Activated T-helper 1 cell treated with Interleukin-2 at 50 U/mL for 16 hours (primary cell): ENCODE results near the gene PLIN5.

Experiments used
- DNase-seq: peaks from one replicate; pipeline ENCODE4 v3.0.0-alpha.2; 2020; ENCODE audit warnings: low read depth

The PLIN5 gene

DNA sequence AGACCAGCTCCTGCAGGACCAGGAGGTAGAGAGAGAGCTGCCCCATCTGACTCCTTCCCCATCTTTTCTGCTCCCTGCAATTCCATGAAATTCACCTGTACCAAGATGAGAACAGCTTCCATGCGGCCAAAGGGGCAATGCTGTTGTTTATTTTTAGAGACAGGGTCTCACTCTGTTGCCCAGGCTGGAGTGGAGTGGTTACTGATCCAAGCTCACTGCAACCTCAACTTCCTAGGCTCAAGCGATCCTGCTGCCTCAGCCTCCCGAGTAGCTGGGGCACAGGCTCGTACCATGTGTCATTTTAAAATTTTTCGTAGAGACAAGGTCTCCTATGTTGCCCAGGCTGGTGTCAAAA lies 13.2 kb downstream of the PLIN5 start:
- no peak for DNase-seq

DNA sequence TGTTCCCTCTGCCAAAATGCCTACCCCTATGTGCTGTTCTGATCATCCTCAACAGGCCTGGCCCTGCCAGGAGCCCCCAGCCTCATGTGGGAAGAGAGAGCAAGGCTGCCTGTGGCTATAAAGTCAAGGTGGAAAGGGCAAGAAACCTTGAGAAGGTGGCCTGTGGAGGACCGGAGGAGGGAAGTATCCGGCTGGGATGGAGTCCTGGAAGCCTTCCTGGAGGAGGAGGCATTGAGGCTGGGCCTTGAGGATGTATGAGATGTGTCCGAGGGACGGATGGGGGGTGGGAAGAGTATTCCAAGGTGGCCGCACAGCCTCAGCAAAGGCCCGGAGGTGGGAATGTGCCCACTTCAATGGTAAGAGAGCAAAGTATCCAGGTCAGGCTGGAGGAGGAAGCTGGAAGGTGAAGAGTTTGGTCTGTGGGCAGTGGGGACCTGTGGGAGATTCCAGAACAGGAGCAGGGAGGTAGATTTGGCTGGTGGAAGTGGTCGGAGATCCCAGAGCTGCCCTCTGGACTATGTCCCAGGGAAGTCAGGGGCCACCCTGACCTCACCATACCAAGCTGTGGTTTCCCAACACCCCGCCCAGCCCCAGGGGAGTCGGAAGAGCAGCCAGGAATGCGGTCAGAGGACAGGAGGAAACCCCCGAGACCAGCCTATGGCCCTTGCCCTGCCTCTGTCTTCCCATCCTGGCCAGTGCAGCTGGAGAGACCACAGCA lies 13.7 kb downstream of the PLIN5 start:
- DNase-seq = no peak

DNA sequence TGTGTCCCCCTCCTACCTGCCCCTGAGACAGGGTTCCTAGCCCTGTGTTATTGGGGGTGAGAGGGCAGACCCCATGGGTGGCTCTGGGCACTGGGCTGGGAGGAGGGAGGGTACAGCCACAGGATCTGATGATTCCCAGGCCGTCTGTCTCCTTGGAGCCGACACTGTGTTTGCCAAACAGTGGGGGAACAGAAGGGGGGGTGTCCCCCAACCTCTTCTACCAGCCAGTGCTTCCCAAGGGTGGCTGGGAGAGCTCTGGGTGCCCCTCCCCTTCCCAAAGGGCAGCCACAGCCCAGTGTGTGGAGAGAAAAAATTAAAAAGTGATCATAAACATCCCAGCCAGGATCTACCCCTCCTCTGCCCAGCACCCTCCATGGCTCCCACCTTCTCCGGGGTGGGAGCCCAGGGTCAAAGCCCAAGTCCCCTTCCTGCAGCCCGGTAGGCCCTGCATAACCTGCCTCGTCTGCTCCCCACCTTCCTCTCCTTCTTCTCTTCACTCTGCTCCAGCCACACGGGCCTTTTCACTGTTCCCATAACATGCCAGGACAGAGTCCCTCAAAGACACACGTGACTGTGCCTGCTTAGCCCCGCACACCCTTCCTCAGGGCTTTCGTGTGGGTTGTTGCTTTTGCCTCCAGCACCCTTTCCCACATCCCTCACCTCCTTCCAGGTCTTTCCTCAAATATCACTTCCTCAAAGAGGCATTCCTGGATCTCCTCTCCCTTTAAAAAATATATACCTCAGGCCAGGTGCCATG lies 15.3 kb downstream of the PLIN5 start:
- DNase-seq = no peak

DNA sequence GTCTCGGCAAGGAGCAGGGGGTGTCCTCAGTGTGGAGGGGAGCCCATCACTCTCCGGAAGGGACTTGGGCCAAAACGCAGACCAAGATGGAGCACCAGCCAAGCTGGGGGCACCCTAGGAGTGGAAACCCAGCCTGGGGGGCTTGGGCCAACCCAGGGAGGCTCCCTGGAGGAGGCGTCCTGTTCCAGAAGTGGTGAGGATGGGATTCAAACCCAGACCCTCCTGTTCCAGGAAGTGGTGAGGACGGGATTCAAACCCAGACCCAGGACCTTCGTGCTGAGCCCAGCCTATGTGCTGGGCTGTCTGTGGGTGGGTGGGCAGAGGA lies 15.9 kb downstream of the PLIN5 start:
- no peak for DNase-seq

DNA sequence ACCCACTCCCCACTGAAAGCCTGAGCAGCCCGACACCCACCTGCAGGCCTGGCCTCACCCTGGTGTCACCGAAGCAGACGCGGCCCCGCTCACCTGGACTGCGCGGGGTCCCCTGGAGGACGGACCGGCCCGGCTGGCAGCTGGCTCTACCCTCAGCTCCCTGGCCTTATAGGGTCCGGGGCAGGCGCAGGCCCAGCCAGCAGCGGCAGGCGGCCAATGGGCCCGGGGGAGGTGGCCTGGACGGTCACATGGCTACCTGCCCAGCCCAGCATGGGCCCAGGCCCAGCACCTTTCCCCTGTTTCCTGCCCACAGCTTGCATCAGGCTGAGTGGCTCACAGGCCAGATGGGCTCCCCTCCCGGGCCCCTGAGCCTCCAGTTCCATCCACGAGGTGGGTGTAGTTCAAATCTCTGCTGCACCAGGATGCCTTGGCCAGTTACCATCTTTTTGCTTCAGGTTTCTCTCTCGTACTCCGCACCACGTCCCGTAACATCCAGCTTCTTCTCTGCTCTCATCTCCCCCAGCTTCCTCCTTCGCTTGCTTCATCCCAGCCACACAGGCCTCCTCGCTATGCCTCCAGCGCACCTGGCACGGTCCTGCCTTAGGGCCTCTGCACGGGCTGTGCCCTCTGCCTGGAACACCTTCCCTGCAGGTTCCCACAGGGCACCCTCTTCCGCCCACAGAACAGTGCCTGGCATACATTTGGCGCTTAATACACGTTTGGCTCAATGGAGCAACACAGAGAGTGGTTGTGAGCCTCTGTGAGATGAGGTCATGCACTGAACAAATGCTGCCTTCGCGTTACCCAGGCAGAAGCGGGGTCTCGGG lies 16.5 kb downstream of the PLIN5 start, which contains the start of gene PLIN4:
Gene PLIN4, minus strand, starts transcription at position 142 of the 827 bp plus-strand sequence. CDS start 214 bp downstream, outside the sequence.
- DNase-seq = no peak

DNA sequence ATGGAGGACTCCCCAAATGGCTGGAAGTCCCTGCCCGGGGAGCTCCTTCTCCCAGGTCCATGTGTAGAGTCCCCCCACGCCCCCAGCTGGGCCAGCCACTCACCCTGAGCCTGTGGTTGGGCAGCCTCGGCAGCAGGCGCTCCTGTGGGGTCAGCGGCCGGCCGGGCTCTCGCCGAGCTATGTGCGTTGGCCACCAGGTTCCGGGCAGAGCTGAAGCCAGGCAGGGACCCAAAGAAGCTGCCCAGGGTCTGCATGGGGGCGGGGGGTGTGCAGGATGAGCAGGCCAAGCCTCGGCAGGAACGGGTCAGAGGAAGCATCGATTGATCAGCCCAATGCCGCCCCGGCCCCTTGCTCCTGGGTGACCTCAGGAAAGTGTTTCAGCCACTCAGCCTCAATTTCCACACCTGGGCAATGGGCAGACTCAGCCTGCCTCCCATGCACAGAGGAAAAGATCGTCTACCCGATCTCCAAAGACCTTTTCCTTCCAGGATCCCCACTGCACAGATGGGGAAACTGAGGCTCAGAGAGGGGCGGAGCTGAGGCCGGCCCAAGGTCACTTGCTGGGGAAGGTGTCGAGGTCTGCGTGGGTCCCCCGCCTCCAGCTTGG lies 17.5 kb downstream of the PLIN5 start:
- DNase-seq = no peak

DNA sequence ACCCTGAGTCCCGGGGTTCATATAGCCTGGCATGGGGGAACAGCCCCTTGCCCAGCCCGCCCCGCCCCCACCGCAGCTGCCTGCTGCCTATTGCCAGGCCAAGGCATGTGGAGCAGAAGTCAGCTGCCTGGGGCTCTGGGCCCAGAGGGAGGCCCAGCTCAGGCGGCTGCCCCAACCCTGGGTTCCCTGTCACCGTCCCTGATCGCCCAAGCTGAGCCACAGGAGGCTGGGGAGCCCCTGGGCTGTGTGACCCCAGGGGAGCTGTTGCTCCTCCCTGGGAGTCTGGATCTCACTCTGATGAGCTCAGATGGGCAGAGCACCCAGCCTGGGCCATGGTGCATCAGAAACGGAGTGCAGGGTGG lies 18.1 kb downstream of the PLIN5 start:
- DNase-seq = no peak

DNA sequence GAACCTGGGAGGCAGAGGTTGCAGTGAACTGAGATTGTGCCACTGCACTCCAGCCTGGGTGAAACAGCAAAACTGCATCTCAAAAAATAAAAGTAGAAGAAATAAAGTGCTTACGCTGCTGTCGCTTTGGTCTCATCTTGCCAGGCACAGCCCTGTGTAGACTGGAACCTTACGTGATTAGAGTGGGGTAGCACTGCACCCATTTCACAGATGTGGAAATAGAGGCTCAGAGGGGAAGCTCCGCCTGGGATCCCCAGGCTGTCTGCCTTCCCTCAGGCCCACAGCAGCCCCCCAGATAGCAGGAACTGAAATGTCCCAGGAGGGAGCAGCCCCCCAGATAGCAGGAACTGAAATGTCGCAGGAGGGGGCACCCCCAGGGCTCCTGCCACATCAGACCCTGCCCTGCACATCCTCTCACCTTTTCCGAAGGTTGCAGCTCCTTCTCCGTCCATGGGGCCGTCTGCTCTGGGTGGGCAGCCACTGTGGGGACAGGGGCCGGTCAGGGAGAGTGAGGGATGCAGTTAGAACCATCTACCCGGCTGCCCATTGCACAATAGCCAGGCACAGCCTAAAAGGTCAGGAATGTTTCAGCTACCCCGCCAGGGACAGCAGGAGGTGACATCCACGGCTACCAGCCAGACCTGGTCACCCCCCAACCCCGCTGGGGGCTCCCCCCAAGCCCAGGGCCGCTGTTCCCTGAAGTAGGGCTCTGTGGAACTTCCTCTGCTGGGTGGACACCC lies 18.7 kb downstream of the PLIN5 start:
- DNase-seq = no peak

DNA sequence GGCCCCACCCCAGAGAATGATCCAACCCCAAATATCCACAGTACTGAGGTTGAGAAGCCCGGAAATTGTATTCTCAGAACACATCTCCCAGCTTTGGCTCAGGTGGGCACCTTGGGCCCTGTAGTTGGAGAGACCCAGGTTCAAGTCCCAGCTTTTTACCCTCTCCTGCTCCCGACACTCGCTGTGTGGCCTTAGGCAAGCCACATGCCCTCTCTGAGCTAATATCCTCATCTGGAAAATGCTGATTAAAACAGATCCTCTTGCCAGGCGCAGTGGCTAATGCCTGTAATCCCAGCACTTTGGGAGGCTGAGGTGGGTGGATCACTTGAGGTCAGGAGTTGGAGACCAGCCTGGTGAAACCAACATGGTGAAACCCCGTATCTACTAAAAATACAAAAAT lies 19.3 kb downstream of the PLIN5 start:
- no peak for DNase-seq

DNA sequence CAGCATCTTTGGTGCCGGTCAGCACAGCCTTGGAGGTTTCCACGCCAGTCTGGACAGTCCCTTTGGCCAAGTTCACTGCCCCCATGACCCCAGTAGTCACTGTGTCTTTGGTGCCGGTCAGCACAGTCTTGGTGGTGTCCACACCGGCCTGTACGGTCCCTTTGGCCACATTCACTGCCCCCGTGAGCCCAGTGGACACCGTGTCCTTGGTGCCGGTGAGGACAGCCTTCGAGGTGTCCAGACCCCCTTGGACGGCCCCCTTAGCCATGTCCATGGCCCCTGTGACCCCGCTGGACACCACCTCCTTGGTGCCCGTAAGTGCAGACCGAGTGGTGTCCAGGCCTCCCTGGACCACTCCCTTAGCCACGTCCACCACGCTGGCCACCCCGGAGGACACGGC lies 21.8 kb downstream of the PLIN5 start:
- DNase-seq = no peak

DNA sequence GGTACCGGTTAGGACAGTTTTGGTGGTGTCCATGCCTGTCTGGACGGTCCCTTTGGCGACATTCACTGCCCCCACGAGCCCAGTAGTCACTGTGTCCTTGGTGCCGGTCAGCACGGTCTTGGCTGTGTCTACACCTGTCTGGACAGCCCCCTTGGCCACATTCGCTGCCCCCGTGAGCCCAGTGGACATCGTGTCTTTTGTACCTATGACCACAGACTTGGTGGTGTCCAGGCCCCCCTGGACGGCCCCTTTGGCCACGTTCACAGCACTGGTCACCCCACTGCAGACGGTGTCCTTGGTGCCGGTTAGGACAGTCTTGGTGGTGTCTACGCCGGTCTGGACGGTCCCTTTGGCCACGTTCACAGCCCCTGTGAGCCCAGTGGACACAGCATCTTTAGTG lies 23.0 kb downstream of the PLIN5 start:
- no peak for DNase-seq

DNA sequence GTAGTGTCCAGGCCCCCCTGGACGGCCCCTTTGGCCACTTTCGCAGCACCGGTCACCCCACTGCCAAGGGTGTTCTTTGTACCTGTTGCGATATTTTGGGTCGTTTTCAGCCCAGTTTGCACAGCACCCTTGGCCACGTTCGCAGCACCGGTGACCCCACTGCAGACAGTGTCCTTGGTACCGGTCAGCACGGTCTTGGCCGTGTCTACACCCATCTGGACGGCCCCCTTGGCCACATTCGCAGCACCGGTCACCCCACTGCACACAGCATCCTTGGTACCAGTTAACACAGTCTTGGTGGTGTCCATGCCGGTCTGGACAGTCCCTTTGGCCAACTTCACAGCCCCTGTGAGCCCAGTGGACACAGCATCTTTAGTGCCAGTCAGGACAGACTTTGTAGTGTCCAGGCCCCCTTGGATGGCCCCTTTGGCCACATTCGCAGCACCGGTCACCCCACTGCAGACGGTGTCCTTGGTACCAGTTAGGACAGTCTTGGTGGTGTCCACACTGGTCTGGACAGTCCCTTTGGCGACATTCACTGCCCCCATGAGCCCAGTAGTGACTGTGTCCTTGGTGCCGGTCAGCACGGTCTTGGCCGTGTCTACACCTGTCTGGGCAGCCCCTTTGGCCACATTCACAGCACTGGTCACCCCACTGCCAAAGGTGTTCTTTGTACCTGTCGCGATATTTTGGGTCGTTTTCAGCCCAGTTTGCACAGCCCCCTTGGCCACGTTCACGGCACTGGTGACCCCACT lies 23.5 kb downstream of the PLIN5 start:
- no peak for DNase-seq

DNA sequence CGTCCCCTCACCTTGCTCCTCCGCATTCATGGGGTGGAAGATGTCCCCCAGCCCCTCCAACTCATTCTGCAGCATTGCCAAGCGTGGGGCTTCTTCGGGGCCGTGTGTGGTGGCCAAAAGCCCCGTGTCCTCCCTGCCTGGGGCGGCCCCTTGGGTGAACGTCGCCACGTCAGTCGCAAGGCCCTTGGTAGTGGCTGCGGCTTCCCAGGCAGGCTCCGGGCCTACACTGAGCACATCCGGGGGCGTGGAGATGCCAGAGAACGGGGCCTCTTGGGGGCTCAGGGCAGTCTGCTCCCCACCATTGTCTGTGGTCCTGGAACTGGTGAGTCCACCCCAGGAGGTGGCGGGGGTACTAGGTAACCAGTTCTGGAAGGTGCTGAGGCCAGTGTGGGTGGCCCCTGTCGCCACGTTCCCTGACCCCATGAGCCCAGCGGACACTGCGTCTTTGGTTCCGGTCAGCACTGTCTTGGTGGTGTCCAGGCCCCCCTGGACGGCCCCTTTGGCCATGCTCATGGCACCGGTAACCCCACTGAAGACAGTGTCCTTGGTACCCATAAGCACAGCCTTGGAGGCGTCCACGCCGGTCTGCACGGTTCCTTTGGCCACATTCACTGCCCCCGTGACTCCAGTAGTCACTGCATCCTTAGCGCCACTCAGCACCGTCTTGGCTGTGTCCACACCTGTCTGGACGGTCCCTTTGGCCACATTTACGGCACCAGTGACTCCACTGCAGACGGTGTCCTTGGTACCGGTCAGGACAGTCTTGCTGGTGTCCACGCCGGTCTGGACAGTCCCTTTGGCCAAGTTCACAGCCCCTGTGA lies 24.4 kb downstream of the PLIN5 start:
- no peak for DNase-seq

DNA sequence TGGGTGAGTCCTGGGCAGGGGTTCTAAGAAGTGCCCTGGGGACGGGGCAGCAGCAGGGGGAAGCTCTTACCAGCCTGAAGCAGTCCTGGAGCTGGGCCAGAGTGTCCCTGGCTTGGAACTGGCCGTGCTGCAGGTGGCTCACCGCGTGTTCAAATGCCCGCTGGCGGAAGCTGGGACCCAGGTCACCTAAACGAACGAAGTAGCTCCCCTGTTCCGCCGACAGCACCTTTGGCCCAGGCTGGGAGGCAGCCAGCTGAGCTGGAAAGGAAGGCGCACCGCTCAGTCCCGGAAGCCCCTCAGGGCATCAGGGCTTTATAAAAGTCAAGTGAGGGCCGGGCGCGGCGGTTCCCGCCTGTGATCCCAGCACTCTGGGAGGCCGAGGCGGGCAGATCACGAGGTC lies 26.3 kb downstream of the PLIN5 start:
- no peak for DNase-seq

DNA sequence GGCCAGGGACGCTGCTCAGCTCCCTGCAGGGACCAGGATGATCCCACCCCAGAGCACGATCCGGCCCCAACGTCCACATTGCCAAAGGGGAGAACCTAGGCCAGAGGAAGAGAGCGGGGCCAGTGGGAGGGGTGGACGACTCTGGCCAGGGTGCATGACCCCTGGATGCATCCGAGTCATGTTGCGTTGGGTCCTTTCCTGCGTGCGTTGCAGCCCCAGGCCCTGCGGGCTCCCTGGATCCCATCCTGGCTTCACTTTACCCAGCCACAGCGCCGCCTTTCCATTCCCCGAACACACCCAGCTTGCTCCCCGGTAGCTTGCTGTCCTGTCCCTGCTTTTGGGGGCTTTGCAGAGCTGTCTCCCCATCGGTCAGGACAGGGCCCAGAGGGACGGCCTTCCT lies 27.2 kb downstream of the PLIN5 start:
- no peak for DNase-seq

DNA sequence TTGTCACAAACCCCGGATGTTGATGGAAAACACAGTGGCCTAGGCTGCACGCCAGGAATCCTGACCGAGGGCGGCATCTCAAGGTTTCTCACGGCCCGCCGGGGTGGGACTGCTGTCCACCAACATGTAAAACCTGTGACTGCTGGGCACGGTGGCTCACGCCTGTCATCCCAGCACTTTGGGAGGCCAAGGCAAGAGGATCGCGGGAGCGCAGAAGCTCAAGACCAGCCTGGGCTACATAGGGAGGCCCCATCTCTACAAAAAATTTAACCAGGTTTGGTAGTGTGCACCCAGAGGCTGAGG lies 27.9 kb downstream of the PLIN5 start:
- no peak for DNase-seq

DNA sequence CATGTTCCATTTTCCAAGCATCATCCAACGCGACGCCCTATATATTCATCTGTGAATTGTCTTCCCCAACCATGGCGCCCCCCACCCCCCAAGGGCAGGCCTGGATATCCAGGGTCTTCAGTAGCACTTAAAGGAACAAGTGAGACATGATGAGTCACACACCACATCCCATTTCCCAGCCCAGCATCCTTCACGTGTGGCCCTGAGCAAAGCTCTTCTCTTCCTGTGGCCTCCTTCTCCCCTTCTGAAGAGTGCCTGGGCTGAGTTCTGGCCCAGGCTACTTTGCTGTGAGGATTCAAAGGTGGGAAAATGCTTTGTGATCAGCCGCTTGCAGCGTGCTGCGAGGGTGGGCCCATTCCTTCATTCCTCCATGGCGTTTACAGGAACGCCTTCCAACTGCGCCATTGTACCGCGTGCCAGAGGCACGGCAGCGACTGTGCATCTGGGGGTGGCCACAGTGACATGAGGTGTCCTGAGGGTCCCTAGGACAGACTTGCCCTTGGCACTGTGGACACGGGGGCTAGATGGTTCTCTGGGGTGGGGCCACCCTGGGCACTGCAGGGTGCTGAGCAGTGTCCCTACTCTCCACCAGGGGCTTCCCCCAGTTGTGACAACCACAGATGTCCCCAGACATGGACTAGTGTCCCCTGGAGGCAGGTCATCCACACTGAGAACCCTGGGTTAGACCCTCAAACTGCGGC lies 28.4 kb downstream of the PLIN5 start:
- DNase-seq = no peak

DNA sequence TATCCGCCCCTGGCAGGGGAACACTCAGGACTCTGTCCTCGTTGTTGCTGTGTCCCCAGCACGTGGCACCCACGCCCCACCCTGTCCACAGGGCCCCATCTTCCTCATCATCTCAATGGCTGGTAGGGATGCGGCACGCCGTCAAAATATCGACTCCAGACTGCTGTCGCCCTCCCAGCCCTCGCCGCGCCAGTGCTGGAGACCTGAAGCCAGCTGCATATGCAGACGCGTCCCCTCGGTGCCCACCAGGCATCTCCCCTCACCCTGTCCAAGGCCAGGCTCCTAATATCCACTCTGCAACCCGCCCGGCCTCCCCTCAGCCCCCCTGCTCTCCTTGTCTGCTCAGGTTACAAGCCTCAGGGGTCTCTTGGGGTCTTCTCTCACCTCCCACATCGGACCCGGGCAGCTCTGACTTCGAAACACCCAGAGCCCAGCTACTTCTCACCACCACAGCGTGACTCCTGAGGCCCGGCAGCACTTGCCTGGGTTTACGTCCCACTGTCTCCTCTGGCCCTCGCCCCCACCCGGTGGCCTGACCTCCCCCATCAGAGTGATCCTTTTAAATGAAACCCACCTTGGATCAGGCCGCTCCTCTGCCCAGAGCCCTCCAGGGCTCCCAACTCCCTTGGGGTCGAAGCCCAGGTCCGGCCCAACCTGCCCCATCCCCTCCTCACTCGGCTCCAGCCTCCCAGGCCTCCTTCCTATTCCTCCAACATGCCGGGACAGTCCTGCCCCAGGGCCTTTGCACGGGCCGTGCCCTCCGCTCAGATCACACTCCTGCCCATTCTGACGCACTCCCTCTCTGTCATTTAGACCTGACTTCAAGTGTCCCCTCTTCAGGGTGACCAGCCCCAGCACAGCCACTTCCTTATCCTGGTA lies 29.2 kb downstream of the PLIN5 start:
- DNase-seq = no peak
